ENCODE data around the gene HIVEP3.

- TF ChIP-seq POLR2AphosphoS5 (IDR thresholded peaks at IDR 0.05; ENCODE audit: borderline replicate concordance, low read depth, low read length), result no peak
- no peak for TF ChIP-seq EZH2 (IDR thresholded peaks at IDR 0.05)
- TF ChIP-seq FOXP2 (optimal IDR thresholded peaks at IDR 0.05; ENCODE audit: control extremely low read depth, extremely low read length, insufficient read depth), result no peak
These were observed 144.2 kb downstream of the HIVEP3 start for GRCh38 chr1:41774471-41774990.
